HEK293T (cell line): Measurements from ENCODE around the gene PABPN1.

Source experiments
- CTBP1 ChIP-seq: fragments of 450-650 bp; IDR thresholded peaks from 2 replicates; pipeline ENCODE4 v1.6.1; 2016; ENCODE audit warnings: borderline replicate concordance
- ELF4 ChIP-seq: fragments of 450-650 bp; IDR thresholded peaks from 2 replicates; pipeline ENCODE4 v1.6.1; 2017; ENCODE audit warnings: antibody characterized with exemption
- FOXA1 ChIP-seq: fragments of 450-650 bp; IDR thresholded peaks from 2 replicates; pipeline ENCODE4 v1.6.1; 2016; ENCODE audit warnings: mild to moderate bottlenecking
- FOXK2 ChIP-seq: fragments of 450-650 bp; IDR thresholded peaks from 2 replicates; pipeline ENCODE4 v1.6.1; 2016; ENCODE audit warnings: mild to moderate bottlenecking
- FOXM1 ChIP-seq: fragments of 450-650 bp; IDR thresholded peaks from 2 replicates; pipeline ENCODE4 v1.6.1; 2017; ENCODE audit warnings: mild to moderate bottlenecking, borderline replicate concordance
- HDGF ChIP-seq: fragments of 450-650 bp; IDR thresholded peaks from 2 replicates; pipeline ENCODE4 v1.6.1; 2017; ENCODE audit warnings: antibody characterized with exemption, borderline replicate concordance
- L3MBTL2 ChIP-seq: fragments of 450-650 bp; conservative IDR thresholded peaks from 2 replicates; pipeline ENCODE4 v1.6.1; 2016; ENCODE audit warnings: mild to moderate bottlenecking
- PKNOX1 ChIP-seq: fragments of 450-650 bp; IDR thresholded peaks from 2 replicates; pipeline ENCODE4 v1.6.1; 2016
- SP1 ChIP-seq: fragments of 450-650 bp; IDR thresholded peaks from 2 replicates; pipeline ENCODE4 v1.6.1; 2017
- SUZ12 ChIP-seq: fragments of 450-650 bp; IDR thresholded peaks from 2 replicates; pipeline ENCODE4 v1.6.1; 2016; ENCODE audit warnings: mild to moderate bottlenecking

GRCh38 chr14:23345987-23346692 lies 24.9 kb downstream of the PABPN1 start:
- TF ChIP-seq PKNOX1 (no peak), FOXK2 (no peak), FOXA1 (no peak), SUZ12 (no peak), ELF4 (no peak), FOXM1 (no peak), HDGF (no peak), L3MBTL2 (no peak), CTBP1 (no peak), SP1 (no peak)
